HAP-1 (cell line): ENCODE results near the gene CCDC192.
A peak's percentile ranks its signal among the peaks of the same experiment; 100 is the strongest.

Experiments used
- DNase-seq, 2 experiments: peaks; one replicate each; pipeline ENCODE4 v3.0.0-alpha.2; 2016 to 2020; ENCODE audit warnings: low spot score in 2 of 2
- H3K27me3 ChIP-seq: fragments of 250-450 bp; sonication (Bioruptor Pico); 2 replicates; pipeline ENCODE4 v1.5.1; 2020; ENCODE audit warnings: low read depth, mild to moderate bottlenecking, moderate library complexity
- H3K36me3 ChIP-seq: fragments of 250-450 bp; sonication (Bioruptor Pico); replicated peaks from 2 replicates; pipeline ENCODE4 v1.5.1; 2020; ENCODE audit warnings: mild to moderate bottlenecking
- H3K4me1 ChIP-seq: fragments of 250-450 bp; sonication (Bioruptor Pico); 2 replicates; pipeline ENCODE4 v1.5.1; 2020; ENCODE audit warnings: mild to moderate bottlenecking
- H3K4me3 ChIP-seq: fragments of 250-450 bp; sonication (Bioruptor Pico); 2 replicates; pipeline ENCODE4 v1.5.1; 2020; ENCODE audit warnings: mild to moderate bottlenecking, moderate library complexity
- H3K9me3 ChIP-seq: fragments of 250-450 bp; sonication (Bioruptor Pico); 2 replicates; pipeline ENCODE4 v1.5.1; 2020; ENCODE audit warnings: mild to moderate bottlenecking, moderate library complexity
- in situ Hi-C: fragments of 300-500 bp; cut with MboI; formaldehyde crosslinking; loops from 3 replicates; pipeline ENCODE4 v1.14.3; 2020; ENCODE audit warnings: low sequenced_read_pairs, inconsistent platforms, mixed read lengths

CCDC192 gene

GRCh38 chr5:127860291-127860690 lies 157.1 kb downstream of the CCDC192 start:
- no peaks in the 10 kb centered on the region for H3K9me3 ChIP-seq
- no peak overlapping the region for H3K4me3 ChIP-seq
- no peak for DNase-seq
- no peaks in the 10 kb centered on the region for H3K36me3 ChIP-seq
- no peaks in the 10 kb centered on the region for H3K27me3 ChIP-seq
- H3K4me1 ChIP-seq = peaks cover 6% of the 10 kb centered on the region; the same call in 1 of the 2 replicates
- in situ Hi-C loops = no loop called here

GRCh38 chr5:127863161-127863560 lies 160.0 kb downstream of the CCDC192 start:
- peaks cover 6% of the 10 kb centered on the region; the same call in 1 of the 2 replicates for H3K4me1 ChIP-seq
- 0 out of 2 replicates have a peak, but pooled peaks cover 4% of the 10 kb centered on the region for H3K27me3 ChIP-seq
- no peak for DNase-seq
- no peaks in the 10 kb centered on the region for H3K9me3 ChIP-seq
- H3K4me3 ChIP-seq = no peak overlapping the region
- in situ Hi-C loops = no loop called here
- no peaks in the 10 kb centered on the region for H3K36me3 ChIP-seq

- in situ Hi-C loops = no loop called here
- H3K36me3 ChIP-seq = no peaks in the 10 kb centered on the region
- no peak overlapping the region for H3K4me3 ChIP-seq
- 0 out of 2 replicates have a peak, but pooled peaks cover 4% of the 10 kb centered on the region for H3K27me3 ChIP-seq
- H3K9me3 ChIP-seq = no peaks in the 10 kb centered on the region
- no peak for DNase-seq
- peaks cover 6% of the 10 kb centered on the region; the same call in 1 of the 2 replicates for H3K4me1 ChIP-seq
Observed at GRCh38 chr5:127863610-127864395, 160.6 kb downstream of the CCDC192 start.

GRCh38 chr5:127864511-127864910 lies 161.3 kb downstream of the CCDC192 start:
- H3K27me3 ChIP-seq = 0 out of 2 replicates have a peak, but pooled peaks cover 4% of the 10 kb centered on the region
- H3K36me3 ChIP-seq = no peaks in the 10 kb centered on the region
- no peak for DNase-seq
- in situ Hi-C loops = no loop called here
- peaks cover 6% of the 10 kb centered on the region; the same call in 1 of the 2 replicates for H3K4me1 ChIP-seq
- H3K9me3 ChIP-seq = no peaks in the 10 kb centered on the region
- no peak overlapping the region for H3K4me3 ChIP-seq

- Histone ChIP-seq H3K9me3 (no peaks in the 10 kb centered on the region), H3K4me1 (peaks cover 6% of the 10 kb centered on the region; the same call in 1 of the 2 replicates), H3K36me3 (no peaks in the 10 kb centered on the region), H3K27me3 (0 out of 2 replicates have a peak, but pooled peaks cover 4% of the 10 kb centered on the region), H3K4me3 (no peak overlapping the region)
- in situ Hi-C loops = no loop called here
- DNase-seq = no peak
Observed at GRCh38 chr5:127865273-127865672, 162.1 kb downstream of the CCDC192 start.

GRCh38 chr5:127867022-127867783 lies 164.0 kb downstream of the CCDC192 start:
- in situ Hi-C loops = no loop called here
- no peaks in the 10 kb centered on the region for H3K36me3 ChIP-seq
- 0 out of 2 replicates have a peak, but pooled peaks cover 3% of the 10 kb centered on the region for H3K4me1 ChIP-seq
- H3K27me3 ChIP-seq = 0 out of 2 replicates have a peak, but pooled peaks cover 4% of the 10 kb centered on the region
- no peak for DNase-seq
- H3K9me3 ChIP-seq = no peaks in the 10 kb centered on the region
- no peak overlapping the region for H3K4me3 ChIP-seq

- no peak overlapping the region for H3K4me3 ChIP-seq
- DNase-seq = no peak
Observed at GRCh38 chr5:127870914-127871313, 167.7 kb downstream of the CCDC192 start.

GRCh38 chr5:127871503-127872153 lies 168.4 kb downstream of the CCDC192 start:
- DNase-seq = no peak
- peaks cover 4% of the 10 kb centered on the region; the same call in 1 of the 2 replicates for H3K4me1 ChIP-seq
- no peaks in the 10 kb centered on the region for H3K36me3 ChIP-seq
- H3K9me3 ChIP-seq = no peaks in the 10 kb centered on the region
- H3K4me3 ChIP-seq = no peak overlapping the region
- H3K27me3 ChIP-seq = 0 out of 2 replicates have a peak, but pooled peaks cover 2% of the 10 kb centered on the region
- in situ Hi-C loops = no loop called here

More at GRCh38 chr5:127870914-127871313, 167.7 kb downstream of the CCDC192 start:
- Histone ChIP-seq H3K4me1 (peaks cover 2% of the 10 kb centered on the region; the same call in 1 of the 2 replicates), H3K27me3 (0 out of 2 replicates have a peak, but pooled peaks cover 4% of the 10 kb centered on the region), H3K36me3 (no peaks in the 10 kb centered on the region), H3K9me3 (no peaks in the 10 kb centered on the region)
- in situ Hi-C loops = no loop called here

- H3K27me3 ChIP-seq = no peaks in the 10 kb centered on the region
- peaks cover 6% of the 10 kb centered on the region; the same call in 1 of the 2 replicates for H3K4me1 ChIP-seq
- H3K4me3 ChIP-seq = no peak overlapping the region
- in situ Hi-C loops = no loop called here
- no peaks in the 10 kb centered on the region for H3K36me3 ChIP-seq
- DNase-seq = no peak
- H3K9me3 ChIP-seq = no peaks in the 10 kb centered on the region
Observed at GRCh38 chr5:127872494-127872893, 169.3 kb downstream of the CCDC192 start.

- DNase-seq = peak; percentile 51 to 66
- H3K27me3 ChIP-seq = no peaks in the 10 kb centered on the region
- in situ Hi-C loops = no loop called here
- no peaks in the 10 kb centered on the region for H3K36me3 ChIP-seq
- H3K9me3 ChIP-seq = no peaks in the 10 kb centered on the region
- H3K4me1 ChIP-seq = peaks cover 11% of the 10 kb centered on the region
- H3K4me3 ChIP-seq = no peak overlapping the region
Observed at GRCh38 chr5:127875235-127876021, 172.2 kb downstream of the CCDC192 start.

- H3K27me3 ChIP-seq = no peaks in the 10 kb centered on the region
- H3K4me3 ChIP-seq = no peak overlapping the region
- in situ Hi-C loops = no loop called here
- H3K9me3 ChIP-seq = no peaks in the 10 kb centered on the region
- peaks cover 11% of the 10 kb centered on the region for H3K4me1 ChIP-seq
- no peaks in the 10 kb centered on the region for H3K36me3 ChIP-seq
- DNase-seq = no peak
Observed at GRCh38 chr5:127876384-127876783, 173.2 kb downstream of the CCDC192 start.

GRCh38 chr5:127878174-127878750 lies 175.1 kb downstream of the CCDC192 start:
- Histone ChIP-seq H3K36me3 (no peaks in the 10 kb centered on the region), H3K4me3 (no peak overlapping the region), H3K4me1 (peaks cover 11% of the 10 kb centered on the region), H3K27me3 (no peaks in the 10 kb centered on the region), H3K9me3 (no peaks in the 10 kb centered on the region)
- in situ Hi-C loops = no loop called here
- peak; percentile 40 to 76 for DNase-seq
